Measurements from ENCODE around the gene BUB3. TPM values are rescaled to one million over a fixed set of nuclear protein-coding genes. Genes with fewer than 3 reads are reported as not detected.
"Not testable (repeated sequence)": the region's sequence is repeated elsewhere in the genome, so short reads cannot be mapped to it uniquely, and the experiment has no call there.

BUB3 gene
- total RNA-seq, 2 donors from 2014 or later: 255 TPM

GRCh38 chr10:123178390-123178789 lies 24.2 kb downstream of the BUB3 start:
- H3K27ac Mint-ChIP-seq; DNase-seq; H3K4me1 Mint-ChIP-seq (ENCODE audit: low read depth); H3K4me3 Mint-ChIP-seq; H3K27me3 Mint-ChIP-seq (ENCODE audit: low read depth); ATAC-seq (replicated peaks in 1 of 2); H3K9me3 Mint-ChIP-seq: not testable (repeated sequence)
- H3K36me3 Mint-ChIP-seq (ENCODE audit: insufficient read depth in 2 of 2): peaks cover 19 to 35% of the 10 kb centered on the region in 2 donors

- Mint-ChIP-seq H3K27me3 (ENCODE audit: low read depth) (no peaks in the 10 kb centered on the region), H3K36me3 (ENCODE audit: insufficient read depth in 2 of 2) (peaks cover 20 to 46% of the 10 kb centered on the region in 2 donors), H3K4me1 (ENCODE audit: low read depth) (no peaks in the 10 kb centered on the region), H3K4me3 (no peak overlapping the region), H3K27ac (no peak overlapping the region), H3K9me3 (peaks cover 4% of the 10 kb centered on the region in 2 donors)
- no peak for ATAC-seq (replicated peaks in 1 of 2)
- DNase-seq: no peak
Observed at GRCh38 chr10:123180101-123181090, 26.2 kb downstream of the BUB3 start.

GRCh38 chr10:123183724-123184123 lies 29.5 kb downstream of the BUB3 start:
- DNase-seq: no peak
- Mint-ChIP-seq H3K27ac (no peak overlapping the region), H3K27me3 (ENCODE audit: low read depth) (no peaks in the 10 kb centered on the region), H3K4me3 (no peak overlapping the region), H3K4me1 (ENCODE audit: low read depth) (no peaks in the 10 kb centered on the region), H3K9me3 (peaks cover 2 to 4% of the 10 kb centered on the region in 2 donors), H3K36me3 (ENCODE audit: insufficient read depth in 2 of 2) (peaks cover 12 to 40% of the 10 kb centered on the region in 2 donors)
- no peak for ATAC-seq (replicated peaks in 1 of 2)

GRCh38 chr10:123187781-123188180 lies 33.6 kb downstream of the BUB3 start:
- ATAC-seq (replicated peaks in 1 of 2): no peak
- H3K27me3 Mint-ChIP-seq (ENCODE audit: low read depth): no peaks in the 10 kb centered on the region
- H3K4me3 Mint-ChIP-seq: no peak overlapping the region
- no peak overlapping the region for H3K27ac Mint-ChIP-seq
- H3K4me1 Mint-ChIP-seq (ENCODE audit: low read depth): no peaks in the 10 kb centered on the region
- peaks cover 2 to 4% of the 10 kb centered on the region in 2 donors for H3K9me3 Mint-ChIP-seq
- no peak for DNase-seq
- H3K36me3 Mint-ChIP-seq (ENCODE audit: insufficient read depth in 2 of 2): peaks cover 13 to 33% of the 10 kb centered on the region in 2 donors

GRCh38 chr10:123191886-123192285 lies 37.7 kb downstream of the BUB3 start:
- ATAC-seq (replicated peaks in 1 of 2) (no peak), DNase-seq (no peak)
- peaks cover 5 to 6% of the 10 kb centered on the region in 2 donors for H3K36me3 Mint-ChIP-seq (ENCODE audit: insufficient read depth in 2 of 2)
- no peak overlapping the region for H3K27ac Mint-ChIP-seq
- H3K4me3 Mint-ChIP-seq: no peak overlapping the region
- H3K9me3 Mint-ChIP-seq: no peaks in the 10 kb centered on the region
- no peaks in the 10 kb centered on the region for H3K4me1 Mint-ChIP-seq (ENCODE audit: low read depth)
- H3K27me3 Mint-ChIP-seq (ENCODE audit: low read depth): no peaks in the 10 kb centered on the region

- Mint-ChIP-seq H3K9me3 (no peaks in the 10 kb centered on the region), H3K4me1 (ENCODE audit: low read depth) (no peaks in the 10 kb centered on the region), H3K36me3 (ENCODE audit: insufficient read depth in 2 of 2) (peaks cover 0 to 7% of the 10 kb centered on the region in 2 donors), H3K4me3 (no peak overlapping the region), H3K27ac (no peak overlapping the region), H3K27me3 (ENCODE audit: low read depth) (no peaks in the 10 kb centered on the region)
- DNase-seq (no peak), ATAC-seq (replicated peaks in 1 of 2) (no peak)
Observed at GRCh38 chr10:123194056-123194455, 39.9 kb downstream of the BUB3 start.

GRCh38 chr10:123200531-123200930 lies 46.3 kb downstream of the BUB3 start:
- ATAC-seq (replicated peaks in 1 of 2) (no peak), DNase-seq (no peak)
- Mint-ChIP-seq H3K36me3 (ENCODE audit: insufficient read depth in 2 of 2) (peaks cover 0 to 6% of the 10 kb centered on the region in 2 donors), H3K4me1 (ENCODE audit: low read depth) (peaks cover 8% of the 10 kb centered on the region), H3K27ac (no peak overlapping the region), H3K9me3 (no peaks in the 10 kb centered on the region), H3K4me3 (no peak overlapping the region), H3K27me3 (ENCODE audit: low read depth) (no peaks in the 10 kb centered on the region)

- Mint-ChIP-seq H3K9me3 (peaks cover 0 to 2% of the 10 kb centered on the region in 2 donors), H3K27ac (no peak overlapping the region), H3K4me1 (ENCODE audit: low read depth) (peaks cover 19% of the 10 kb centered on the region), H3K36me3 (ENCODE audit: insufficient read depth in 2 of 2) (peaks cover 2 to 6% of the 10 kb centered on the region in 2 donors), H3K27me3 (ENCODE audit: low read depth) (no peaks in the 10 kb centered on the region), H3K4me3 (no peak overlapping the region)
- DNase-seq (no peak), ATAC-seq (replicated peaks in 1 of 2) (no peak)
Observed at GRCh38 chr10:123202506-123202905, 48.3 kb downstream of the BUB3 start.

GRCh38 chr10:123203393-123204126 lies 49.4 kb downstream of the BUB3 start:
- H3K36me3 Mint-ChIP-seq (ENCODE audit: insufficient read depth in 2 of 2): peaks cover 4 to 10% of the 10 kb centered on the region in 2 donors
- ATAC-seq (replicated peaks in 1 of 2) (no peak), DNase-seq (no peak)
- no peak overlapping the region for H3K27ac Mint-ChIP-seq
- H3K4me3 Mint-ChIP-seq: no peak overlapping the region
- H3K9me3 Mint-ChIP-seq: peaks cover 2 to 7% of the 10 kb centered on the region in 2 donors
- H3K27me3 Mint-ChIP-seq (ENCODE audit: low read depth): no peaks in the 10 kb centered on the region
- H3K4me1 Mint-ChIP-seq (ENCODE audit: low read depth): peaks cover 19% of the 10 kb centered on the region

GRCh38 chr10:123204127-123204461 lies 49.9 kb downstream of the BUB3 start:
- DNase-seq (no peak), ATAC-seq (replicated peaks in 1 of 2) (no peak)
- H3K36me3 Mint-ChIP-seq (ENCODE audit: insufficient read depth in 2 of 2): peaks cover 4 to 10% of the 10 kb centered on the region in 2 donors
- H3K9me3 Mint-ChIP-seq: peaks cover 2 to 7% of the 10 kb centered on the region in 2 donors
- no peak overlapping the region for H3K27ac Mint-ChIP-seq
- no peak overlapping the region for H3K4me3 Mint-ChIP-seq
- H3K4me1 Mint-ChIP-seq (ENCODE audit: low read depth): peaks cover 19% of the 10 kb centered on the region
- no peaks in the 10 kb centered on the region for H3K27me3 Mint-ChIP-seq (ENCODE audit: low read depth)

- H3K4me1 Mint-ChIP-seq (ENCODE audit: low read depth): peaks cover 19% of the 10 kb centered on the region
- H3K4me3 Mint-ChIP-seq: no peak overlapping the region
- DNase-seq (no peak), ATAC-seq (replicated peaks in 1 of 2) (no peak)
- peaks cover 4 to 10% of the 10 kb centered on the region in 2 donors for H3K36me3 Mint-ChIP-seq (ENCODE audit: insufficient read depth in 2 of 2)
- no peaks in the 10 kb centered on the region for H3K27me3 Mint-ChIP-seq (ENCODE audit: low read depth)
- peaks cover 2 to 7% of the 10 kb centered on the region in 2 donors for H3K9me3 Mint-ChIP-seq
- H3K27ac Mint-ChIP-seq: no peak overlapping the region
Observed at GRCh38 chr10:123205041-123205440, 50.8 kb downstream of the BUB3 start.

- Mint-ChIP-seq H3K36me3 (ENCODE audit: insufficient read depth in 2 of 2) (peaks cover 7 to 16% of the 10 kb centered on the region in 2 donors), H3K27me3 (ENCODE audit: low read depth) (no peaks in the 10 kb centered on the region), H3K4me3 (no peak overlapping the region), H3K4me1 (ENCODE audit: low read depth) (no peaks in the 10 kb centered on the region), H3K9me3 (peaks cover 5 to 12% of the 10 kb centered on the region in 2 donors), H3K27ac (no peak overlapping the region)
- ATAC-seq (replicated peaks in 1 of 2) (no peak), DNase-seq (no peak)
Observed at GRCh38 chr10:123212063-123212462, 57.9 kb downstream of the BUB3 start.

- Mint-ChIP-seq H3K4me3 (no peak overlapping the region), H3K4me1 (ENCODE audit: low read depth) (no peaks in the 10 kb centered on the region), H3K9me3 (peaks cover 5 to 12% of the 10 kb centered on the region in 2 donors), H3K27ac (no peak overlapping the region), H3K27me3 (ENCODE audit: low read depth) (no peaks in the 10 kb centered on the region), H3K36me3 (ENCODE audit: insufficient read depth in 2 of 2) (peaks cover 7 to 16% of the 10 kb centered on the region in 2 donors)
- ATAC-seq (replicated peaks in 1 of 2) (no peak), DNase-seq (no peak)
Observed at GRCh38 chr10:123212640-123213039, 58.4 kb downstream of the BUB3 start.

Measured in activated T-cell treated with anti-CD3 and anti-CD28 coated beads, Interleukin-2, amount 50 U/mL, for 72 hours (primary cell).